Body of pancreas (tissue), 4 donors: ENCODE data around the gene SALL3.

Experiments
- POLR2A ChIP-seq, 3 donors: fragments of 450-650 bp; IDR thresholded peaks; one replicate each; pipeline ENCODE4 v1.6.1; 2016; ENCODE audit warnings: antibody characterized with exemption in 3 of 3, mild to moderate bottlenecking in 2 of 3
- TF ChIP-seq, protein P1 (sequence below), 7 experiments: fragments of 450-650 bp in 4 of 7; fragments of 200-600 bp in 3 of 7; sonication (generic) in 3 of 7; IDR thresholded peaks; one replicate each; pipeline ENCODE4 v1.5.1; 2016 to 2019; ENCODE audit warnings: antibody characterized with exemption in 7 of 7

DNA sequence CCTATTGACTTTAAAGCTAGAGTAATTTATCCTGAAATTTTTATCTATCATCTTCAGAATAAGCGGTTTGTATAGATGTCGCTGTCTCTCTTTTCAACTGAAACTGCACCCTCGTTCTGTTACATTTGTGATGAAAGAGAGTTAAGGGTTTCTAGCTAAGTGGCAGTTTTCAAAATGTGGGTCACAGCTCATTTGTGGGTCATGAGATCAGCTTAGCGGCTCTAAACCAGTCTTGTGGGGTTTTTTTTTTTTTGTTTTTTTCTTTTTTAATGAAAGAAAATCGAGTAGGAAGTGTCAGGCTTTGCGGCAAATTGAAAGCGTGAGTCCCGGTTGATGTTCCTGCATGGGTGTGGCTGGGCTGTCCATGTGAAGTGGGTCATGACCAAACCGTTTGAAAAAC is 31.2 kb downstream of the SALL3 start:
- TF ChIP-seq, protein P1, sequence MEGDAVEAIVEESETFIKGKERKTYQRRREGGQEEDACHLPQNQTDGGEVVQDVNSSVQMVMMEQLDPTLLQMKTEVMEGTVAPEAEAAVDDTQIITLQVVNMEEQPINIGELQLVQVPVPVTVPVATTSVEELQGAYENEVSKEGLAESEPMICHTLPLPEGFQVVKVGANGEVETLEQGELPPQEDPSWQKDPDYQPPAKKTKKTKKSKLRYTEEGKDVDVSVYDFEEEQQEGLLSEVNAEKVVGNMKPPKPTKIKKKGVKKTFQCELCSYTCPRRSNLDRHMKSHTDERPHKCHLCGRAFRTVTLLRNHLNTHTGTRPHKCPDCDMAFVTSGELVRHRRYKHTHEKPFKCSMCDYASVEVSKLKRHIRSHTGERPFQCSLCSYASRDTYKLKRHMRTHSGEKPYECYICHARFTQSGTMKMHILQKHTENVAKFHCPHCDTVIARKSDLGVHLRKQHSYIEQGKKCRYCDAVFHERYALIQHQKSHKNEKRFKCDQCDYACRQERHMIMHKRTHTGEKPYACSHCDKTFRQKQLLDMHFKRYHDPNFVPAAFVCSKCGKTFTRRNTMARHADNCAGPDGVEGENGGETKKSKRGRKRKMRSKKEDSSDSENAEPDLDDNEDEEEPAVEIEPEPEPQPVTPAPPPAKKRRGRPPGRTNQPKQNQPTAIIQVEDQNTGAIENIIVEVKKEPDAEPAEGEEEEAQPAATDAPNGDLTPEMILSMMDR (IDR thresholded peaks at IDR 0.05) = no peak
- TF ChIP-seq POLR2A (IDR thresholded peaks at IDR 0.05) = no peak
